ENCODE measurements around the gene SDC4. TPM values are rescaled to one million over a fixed set of nuclear protein-coding genes. Genes with fewer than 3 reads are reported as not detected.

The SDC4 gene
- total and polyA plus RNA-seq, 7 donors, result 32.2 to 323 (median 95.2) TPM

GRCh38 chr20:45340951-45341350 is 7.3 kb downstream of the SDC4 start:
- Histone ChIP-seq H3K27me3 (ENCODE audit: insufficient read depth in 3 of 3, low read length in 2 of 3) (no peaks in the 10 kb centered on the region), H3K9me3 (no peaks in the 10 kb centered on the region), H3K36me3 (ENCODE audit: insufficient read depth in 1 of 2, low read depth in 1 of 2) (peaks cover 0 to 15% of the 10 kb centered on the region in 2 donors), H3K27ac (peak overlapping the region; percentile 94), H3K4me1 (peaks cover 83% of the 10 kb centered on the region), H3K4me3 (peak overlapping the region; percentile 79)
- intact Hi-C loops (cut with DNase I), result loop anchor here in 1 of 2 donors (10.0 kb wide), 1 partner anchor 1136 kb away; no protein-coding TSS in a partner anchor
- no peak for ATAC-seq
- no peak for TF ChIP-seq CTCF (IDR thresholded peaks at IDR 0.05)
- 30 to 35% (median 31%) methylated on average over 1 of the region's 1 CpG for WGBS, 3 donors
- no peak for DNase-seq

GRCh38 chr20:45340236-45340847 is 7.9 kb downstream of the SDC4 start:
- peaks cover 82% of the 10 kb centered on the region for H3K4me1 ChIP-seq
- peak overlapping the region; percentile 79 for H3K4me3 ChIP-seq
- ATAC-seq (no peak), DNase-seq (no peak)
- peak overlapping the region; percentile 94 for H3K27ac ChIP-seq
- H3K9me3 ChIP-seq, result no peaks in the 10 kb centered on the region
- WGBS, 3 donors, result 37 to 49% (median 45%) methylated on average over 5 of the region's 5 CpGs
- intact Hi-C loops (cut with DNase I), result loop anchor here in 1 of 2 donors (10.0 kb wide), 1 partner anchor 1136 kb away; no protein-coding TSS in a partner anchor
- H3K36me3 ChIP-seq (ENCODE audit: insufficient read depth in 1 of 2, low read depth in 1 of 2), result peaks cover 0 to 21% of the 10 kb centered on the region in 2 donors
- no peak for TF ChIP-seq CTCF (IDR thresholded peaks at IDR 0.05)
- H3K27me3 ChIP-seq (ENCODE audit: insufficient read depth in 3 of 3, low read length in 2 of 3), result no peaks in the 10 kb centered on the region

- no peak for TF ChIP-seq CTCF (IDR thresholded peaks at IDR 0.05)
- no peaks in the 10 kb centered on the region for H3K9me3 ChIP-seq
- H3K4me1 ChIP-seq, result peaks cover 79% of the 10 kb centered on the region
- peak overlapping the region; percentile 79 for H3K4me3 ChIP-seq
- peaks cover 0 to 26% of the 10 kb centered on the region in 2 donors for H3K36me3 ChIP-seq (ENCODE audit: insufficient read depth in 1 of 2, low read depth in 1 of 2)
- H3K27me3 ChIP-seq (ENCODE audit: insufficient read depth in 3 of 3, low read length in 2 of 3), result no peaks in the 10 kb centered on the region
- no peak for ATAC-seq
- no peak for DNase-seq
- WGBS, 3 donors, result 44 to 71% (median 57%) methylated on average over 2 of the region's 2 CpGs
- intact Hi-C loops (cut with DNase I), result loop anchor here in 1 of 2 donors (10.0 kb wide), 1 partner anchor 1135 kb away; no protein-coding TSS in a partner anchor
- peak overlapping the region; percentile 94 for H3K27ac ChIP-seq
Observed at GRCh38 chr20:45339799-45340198, 8.4 kb downstream of the SDC4 start.

- Histone ChIP-seq H3K9me3 (no peaks in the 10 kb centered on the region), H3K36me3 (ENCODE audit: insufficient read depth in 1 of 2, low read depth in 1 of 2) (peaks cover 0 to 34% of the 10 kb centered on the region in 2 donors), H3K27ac (peak overlapping the region; percentile 94), H3K27me3 (ENCODE audit: insufficient read depth in 3 of 3, low read length in 2 of 3) (no peaks in the 10 kb centered on the region), H3K4me3 (peak overlapping the region; percentile 33), H3K4me1 (peaks cover 72% of the 10 kb centered on the region)
- intact Hi-C loops (cut with DNase I), result no loop called here
- no peak for DNase-seq
- no peak for TF ChIP-seq CTCF (IDR thresholded peaks at IDR 0.05)
- WGBS, 3 donors, result 64 to 72% (median 71%) methylated on average over 6 of the region's 6 CpGs
- ATAC-seq, result no peak
Observed at GRCh38 chr20:45339084-45339483, 9.1 kb downstream of the SDC4 start.
